ENCODE data around the gene BECN2. TPM values are rescaled to one million over a fixed set of nuclear protein-coding genes. Genes with fewer than 3 reads are reported as not detected.

BECN2 gene
- total RNA-seq, 4 donors from 2014 or later: not detected

- no peak for DNase-seq
- TF ChIP-seq CTCF (IDR thresholded peaks at IDR 0.05): no peak
- no peak for TF ChIP-seq POLR2A (IDR thresholded peaks at IDR 0.05)
- no peaks in the 10 kb centered on the region for H3K27me3 ChIP-seq
- WGBS, 2 donors: 65 to 84% methylated on average over 3 to 5 of the region's 5 CpGs
- H3K4me3 ChIP-seq: no peak overlapping the region
- no peak overlapping the region for H3K27ac ChIP-seq
- no peaks in the 10 kb centered on the region for H3K36me3 ChIP-seq
- no peaks in the 10 kb centered on the region for H3K9me3 ChIP-seq
- intact Hi-C loops (cut with DNase I): no loop called here
- no peaks in the 10 kb centered on the region for H3K4me1 ChIP-seq
Observed at GRCh38 chr1:241926141-241926540, 31.4 kb upstream of the BECN2 start.

- 64 to 74% methylated on average over 4 of the region's 4 CpGs for WGBS, 2 donors
- H3K4me3 ChIP-seq: no peak overlapping the region
Observed at GRCh38 chr1:241927321-241927720, 30.2 kb upstream of the BECN2 start.

GRCh38 chr1:241932845-241933244 is 24.7 kb upstream of the BECN2 start:
- 44 to 60% methylated on average over 4 to 6 of the region's 6 CpGs for WGBS, 2 donors
- Histone ChIP-seq H3K9me3 (no peaks in the 10 kb centered on the region), H3K27me3 (peaks cover 0 to 9% (median 0%) of the 10 kb centered on the region in 4 donors), H3K27ac (no peak overlapping the region), H3K36me3 (no peaks in the 10 kb centered on the region), H3K4me3 (no peak overlapping the region), H3K4me1 (no peaks in the 10 kb centered on the region)
- intact Hi-C loops (cut with DNase I): no loop called here
- no peak for DNase-seq
- TF ChIP-seq POLR2A (IDR thresholded peaks at IDR 0.05) (no peak), CTCF (IDR thresholded peaks at IDR 0.05) (no peak)

More at GRCh38 chr1:241927321-241927720, 30.2 kb upstream of the BECN2 start:
- intact Hi-C loops (cut with DNase I): no loop called here
- Histone ChIP-seq H3K36me3 (no peaks in the 10 kb centered on the region), H3K9me3 (no peaks in the 10 kb centered on the region), H3K27ac (no peak overlapping the region), H3K27me3 (no peaks in the 10 kb centered on the region), H3K4me1 (no peaks in the 10 kb centered on the region)
- no peak for TF ChIP-seq POLR2A (IDR thresholded peaks at IDR 0.05)
- TF ChIP-seq CTCF (IDR thresholded peaks at IDR 0.05): no peak
- DNase-seq: no peak

- no peak for DNase-seq
- Histone ChIP-seq H3K9me3 (no peaks in the 10 kb centered on the region), H3K27ac (no peak overlapping the region), H3K4me3 (no peak overlapping the region), H3K4me1 (no peaks in the 10 kb centered on the region), H3K27me3 (peaks cover 0 to 9% (median 0%) of the 10 kb centered on the region in 4 donors), H3K36me3 (no peaks in the 10 kb centered on the region)
- intact Hi-C loops (cut with DNase I): no loop called here
- TF ChIP-seq CTCF (IDR thresholded peaks at IDR 0.05) (no peak), POLR2A (IDR thresholded peaks at IDR 0.05) (no peak)
- WGBS, 2 donors: 39 to 43% methylated on average over 12 of the region's 12 CpGs
Observed at GRCh38 chr1:241934201-241934848, 23.2 kb upstream of the BECN2 start.

GRCh38 chr1:241934866-241935265 is 22.7 kb upstream of the BECN2 start:
- H3K4me3 ChIP-seq: no peak overlapping the region
- 55 to 57% methylated on average over 6 of the region's 7 CpGs for WGBS, 2 donors
- intact Hi-C loops (cut with DNase I): no loop called here

More at GRCh38 chr1:241934866-241935265, 22.7 kb upstream of the BECN2 start:
- TF ChIP-seq CTCF (IDR thresholded peaks at IDR 0.05): no peak
- TF ChIP-seq POLR2A (IDR thresholded peaks at IDR 0.05): no peak
- H3K9me3 ChIP-seq: no peaks in the 10 kb centered on the region
- H3K4me1 ChIP-seq: no peaks in the 10 kb centered on the region
- no peak for DNase-seq
- peaks cover 0 to 9% (median 0%) of the 10 kb centered on the region in 4 donors for H3K27me3 ChIP-seq
- no peaks in the 10 kb centered on the region for H3K36me3 ChIP-seq
- no peak overlapping the region for H3K27ac ChIP-seq

All from esophagus squamous epithelium (tissue), 5 donors.